HG02884 (cell line): ENCODE results near the gene SNX21.
A peak's percentile ranks its signal among the peaks of the same experiment; 100 is the strongest.
"Not testable (repeated sequence)": the region's sequence is repeated elsewhere in the genome, so short reads cannot be mapped to it uniquely, and the experiment has no call there.

Source experiments
- ATAC-seq: cut with Tn5 transposase; IDR thresholded peaks from one replicate; pipeline ENCODE4 v1.9.1; 2021; ENCODE audit warnings: mild to moderate bottlenecking, moderate library complexity; ENCODE audit not compliant: unreplicated experiment

The SNX21 gene

GRCh38 chr20:45833030-45833882, at the start of gene SNX21:
Gene SNX21 (plus strand): TSS chr20:45833799. CDS start chr20:45833920, 121 bp downstream.
- no peak for ATAC-seq

GRCh38 chr20:45788351-45788750, 45.2 kb upstream of the SNX21 start:
- ATAC-seq: no peak

GRCh38 chr20:45792317-45793118, 41.1 kb upstream of the SNX21 start:
- no peak for ATAC-seq

- ATAC-seq: no peak
These were observed 37.1 kb upstream of the SNX21 start for GRCh38 chr20:45796337-45797065.

- ATAC-seq: not testable (repeated sequence)
These were observed 36.1 kb upstream of the SNX21 start for GRCh38 chr20:45797510-45797909.

- not testable (repeated sequence) for ATAC-seq
These were observed 35.6 kb upstream of the SNX21 start for GRCh38 chr20:45797955-45798354.

GRCh38 chr20:45798935-45799642, 34.5 kb upstream of the SNX21 start:
- ATAC-seq: no peak

- ATAC-seq: no peak
These were observed 31.7 kb upstream of the SNX21 start for GRCh38 chr20:45801851-45802250.

- no peak for ATAC-seq
These were observed 23.2 kb upstream of the SNX21 start for GRCh38 chr20:45810191-45810970.

GRCh38 chr20:45812157-45813005, 21.2 kb upstream of the SNX21 start, which contains the start of gene UBE2C:
Gene UBE2C (plus strand): TSS chr20:45812644. CDS start chr20:45812696, 52 bp downstream.
- peak; percentile 96 for ATAC-seq

- no peak for ATAC-seq
These were observed 20.6 kb upstream of the SNX21 start for GRCh38 chr20:45813006-45813340.

- no peak for ATAC-seq
These were observed 20.1 kb upstream of the SNX21 start for GRCh38 chr20:45813489-45813888.

GRCh38 chr20:45814314-45814713, 19.3 kb upstream of the SNX21 start:
- ATAC-seq: no peak

GRCh38 chr20:45816951-45817350, 16.6 kb upstream of the SNX21 start:
- ATAC-seq: no peak

GRCh38 chr20:45817376-45818194, 16.0 kb upstream of the SNX21 start:
- no peak for ATAC-seq

- no peak for ATAC-seq
These were observed 15.4 kb upstream of the SNX21 start for GRCh38 chr20:45818239-45818638.

- no peak for ATAC-seq
These were observed 14.1 kb upstream of the SNX21 start for GRCh38 chr20:45819466-45819865.

GRCh38 chr20:45821947-45822346, 11.7 kb upstream of the SNX21 start:
- no peak for ATAC-seq
